Aortic smooth muscle cell (primary cell): ENCODE results near the gene PRMT6. TPM values are rescaled to one million over a fixed set of nuclear protein-coding genes. Genes with fewer than 3 reads are reported as not detected.

Experiments used
- total RNA-seq: library from RNA; depleted of rRNA; stranded (reverse); fragments of >200 nt; gene quantifications from 2 replicates; pipeline ENCODE4 v1.2.3, GENCODE V29; 2014

Gene PRMT6
- total RNA-seq: 7.0 and 12.2 TPM in 2 replicates

GRCh38 chr1:107056426-107057196, at the start of gene PRMT6:
Gene PRMT6 (plus strand): TSS chr1:107056674. CDS start chr1:107056716, 42 bp downstream.

Other genes with a start within 250 kb of the PRMT6 start
- gene NTNG1, start 84.4 kb downstream of the PRMT6 start, total RNA-seq: 0.06 and 0.13 TPM in 2 replicates